Ovary (tissue), 9 donors: ENCODE data around the gene DRD4. TPM values are rescaled to one million over a fixed set of nuclear protein-coding genes. Genes with fewer than 3 reads are reported as not detected.

Experiments
- DNase-seq, 5 donors: peaks; one replicate each; pipeline ENCODE4 v3.0.0-alpha.2; 2019 to 2020
- H3K27ac ChIP-seq, 2 donors: fragments of 200-600 bp; one replicate each; pipeline versions ENCODE4 v1.5.1 to v1.8.0; 2019 to 2022
- H3K27me3 ChIP-seq: fragments of 200-600 bp; one replicate; pipeline ENCODE4 v1.8.0; 2022
- H3K36me3 ChIP-seq: fragments of 200-600 bp; sonication (generic); one replicate; pipeline ENCODE4 v1.5.1; 2019
- H3K4me1 ChIP-seq: one replicate; pipeline ENCODE4 v1.8.1; 2013; ENCODE audit warnings: mild to moderate bottlenecking, moderate library complexity; ENCODE audit not compliant: insufficient read depth
- H3K4me3 ChIP-seq: fragments of 200-600 bp; sonication (generic); one replicate; pipeline ENCODE4 v1.5.1; 2017
- H3K9me3 ChIP-seq, 2 donors: fragments of 200-600 bp in 1 of 2; sonication (generic) in 1 of 2; one replicate each; pipeline versions ENCODE4 v1.5.1 to v1.8.1; 2013 to 2019; ENCODE audit warnings: mild to moderate bottlenecking in 1 of 2, moderate library complexity in 1 of 2
- CTCF ChIP-seq, 3 donors: fragments of 450-650 bp in 2 of 3; fragments of 200-600 bp in 1 of 3; IDR thresholded peaks; one replicate each; pipeline versions ENCODE4 v1.5.1 to v1.8.0; 2016 to 2022; ENCODE audit warnings: antibody characterized with exemption in 3 of 3, mild to moderate bottlenecking in 1 of 3
- EP300 ChIP-seq: sonication (generic); formaldehyde crosslinking; IDR thresholded peaks from one replicate; pipeline ENCODE4 v1.6.1; 2017; ENCODE audit warnings: antibody characterized with exemption
- POLR2A ChIP-seq: fragments of 450-650 bp; IDR thresholded peaks from one replicate; pipeline ENCODE4 v1.6.1; 2017; ENCODE audit warnings: antibody characterized with exemption, mild to moderate bottlenecking, moderate library complexity
- WGBS, 3 donors: extraction: QIAGEN DNeasy Blood & Tissue Kit in 1 of 3; methylation state at CpG; one replicate each; pipeline versions ENCODE4 v1.1.5 to v1.1.7; 2013 to 2017; 5-methylcytosine and 5-hydroxymethylcytosine counted together
- intact Hi-C, 4 donors: fragments of 100-400 bp; cut with DNase I; formaldehyde crosslinking; loops; one replicate each; pipeline versions ENCODE4 v1.11.0 to v1.15.1; 2022 to 2023
- polyA plus RNA-seq, 2 donors: library from polyadenylated mRNA; stranded (reverse); fragments of 200-250 nt in 1 of 2; fragments of 350-450 nt in 1 of 2; fragmentation: Illumina TruSeq in 1 of 2; extraction: RNeasy Lipid Tissue Mini Kit (QIAGEN cat#74804) in 1 of 2; gene quantifications; one replicate each; pipeline ENCODE4 v1.2.3, GENCODE V29; 2013 to 2014
- total RNA-seq, 7 donors: library from RNA; depleted of rRNA in 2 of 7; stranded (reverse); fragments of >200 nt in 2 of 7; fragmentation: NEBNext Ultra II Directional in 3 of 7; extraction: Animal tissue kit (Norgen Biotek cat#: 25700) in 3 of 7; gene quantifications; one replicate each; pipeline versions ENCODE4 v1.1.0 to v1.2.4, GENCODE V29; 2016 to 2023
- donor health status: DM: no; HTN: no; CAD: no; lungs with moderate emphysema.
- donor health status: DM: no; HTN: no; CAD: no.
- donor health status: Bipolar disorder and iron deficiency.
- donor health status: DM: yes; HTN: yes; CAD: no.
- donor health status: DM: no; HTN: no; CAD: no.
- donor health status: DM: yes; HTN: yes; CAD: no.

Gene DRD4
- total and polyA plus RNA-seq, 9 donors = 0.57 to 3.3 (median 1.6) TPM; not detected in 1

GRCh38 chr11:678297-678696, 41.2 kb downstream of the DRD4 start:
- intact Hi-C loops = loop anchor here in 1 of 4 donors (10.0 kb wide), 1 partner anchor 63 kb away; the partner anchor contains the start of gene IRF7
- no peaks in the 10 kb centered on the region for H3K9me3 ChIP-seq
- H3K27me3 ChIP-seq = no peaks in the 10 kb centered on the region

GRCh38 chr11:679271-680207, 42.5 kb downstream of the DRD4 start:
- H3K4me3 ChIP-seq = no peak overlapping the region
- WGBS, 3 donors = 90 to 92% (median 90%) methylated on average over 33 to 36 of the region's 36 CpGs

More at GRCh38 chr11:678297-678696, 41.2 kb downstream of the DRD4 start:
- Histone ChIP-seq H3K27ac (no peak overlapping the region), H3K36me3 (no peaks in the 10 kb centered on the region), H3K4me3 (no peak overlapping the region), H3K4me1 (no peaks in the 10 kb centered on the region)
- WGBS, 3 donors = 88 to 96% (median 90%) methylated on average over 3 of the region's 3 CpGs
- TF ChIP-seq EP300 (no peak), POLR2A (no peak), CTCF (IDR thresholded peaks at IDR 0.05) (no peak)
- no peak for DNase-seq

GRCh38 chr11:680476-680875, 43.4 kb downstream of the DRD4 start:
- no peak for TF ChIP-seq EP300
- no peak for TF ChIP-seq POLR2A
- TF ChIP-seq CTCF (IDR thresholded peaks at IDR 0.05) = no peak
- no peaks in the 10 kb centered on the region for H3K36me3 ChIP-seq
- no peaks in the 10 kb centered on the region for H3K4me1 ChIP-seq
- WGBS, 3 donors = 78 to 84% (median 80%) methylated on average over 19 of the region's 19 CpGs
- intact Hi-C loops = no loop called here
- no peak overlapping the region for H3K27ac ChIP-seq
- H3K27me3 ChIP-seq = no peaks in the 10 kb centered on the region
- H3K9me3 ChIP-seq = no peaks in the 10 kb centered on the region
- no peak overlapping the region for H3K4me3 ChIP-seq
- DNase-seq = no peak

More at GRCh38 chr11:679271-680207, 42.5 kb downstream of the DRD4 start:
- H3K36me3 ChIP-seq = no peaks in the 10 kb centered on the region
- no peak overlapping the region for H3K27ac ChIP-seq
- H3K4me1 ChIP-seq = no peaks in the 10 kb centered on the region
- intact Hi-C loops = loop anchor here in 1 of 4 donors (10.0 kb wide), 1 partner anchor 65 kb away; the partner anchor contains the start of gene IRF7
- no peak for TF ChIP-seq POLR2A
- TF ChIP-seq CTCF (IDR thresholded peaks at IDR 0.05) = no peak
- no peak for TF ChIP-seq EP300
- H3K9me3 ChIP-seq = no peaks in the 10 kb centered on the region
- no peaks in the 10 kb centered on the region for H3K27me3 ChIP-seq
- no peak for DNase-seq

- Histone ChIP-seq H3K27ac (no peak overlapping the region), H3K4me3 (no peak overlapping the region), H3K36me3 (no peaks in the 10 kb centered on the region), H3K4me1 (no peaks in the 10 kb centered on the region), H3K9me3 (no peaks in the 10 kb centered on the region), H3K27me3 (no peaks in the 10 kb centered on the region)
- intact Hi-C loops = no loop called here
- WGBS, 3 donors = 86 to 92% (median 88%) methylated on average over 13 of the region's 13 CpGs
- DNase-seq = no peak
- no peak for TF ChIP-seq POLR2A
- no peak for TF ChIP-seq CTCF (IDR thresholded peaks at IDR 0.05)
- no peak for TF ChIP-seq EP300
Measured at GRCh38 chr11:680970-681369, 43.9 kb downstream of the DRD4 start.
